Measurements from ENCODE around the gene TMEM107. TPM values are rescaled to one million over a fixed set of nuclear protein-coding genes. Genes with fewer than 3 reads are reported as not detected.

Gene TMEM107
- total RNA-seq, 2 experiments from 2014 or later: 33.4 to 35.9 TPM

GRCh38 chr17:8150194-8151119 lies 25.7 kb downstream of the TMEM107 start:
- H3K9me3 Mint-ChIP-seq: no peaks in the 10 kb centered on the region
- no peak for TF ChIP-seq CTCF (IDR thresholded peaks at IDR 0.05)
- H3K36me3 Mint-ChIP-seq (ENCODE audit: low read depth): peaks cover 47% of the 10 kb centered on the region
- POLR2A ChIA-PET: interaction anchor here (0.7 to 22.8 kb wide), 7 partner anchors 8 to 27 kb away, joined by 3 to 476 read pairs (median 7); partner anchors contain the start of gene HES7
- DNase-seq: no peak
- ATAC-seq: no peak
- CTCF ChIA-PET: interaction anchor here (0.8 to 1.8 kb wide), 7 partner anchors 9 to 35 kb away, joined by 3 to 10 read pairs (median 4); no protein-coding TSS in a partner anchor
- intact Hi-C loops (cut with micrococcal nuclease): loop anchor here (1.0 kb wide), 1 partner anchor 11 kb away; no protein-coding TSS in a partner anchor
- peaks cover 37% of the 10 kb centered on the region for H3K4me1 Mint-ChIP-seq (ENCODE audit: low read depth)
- no peak overlapping the region for H3K4me3 Mint-ChIP-seq
- H3K27ac Mint-ChIP-seq: peak overlapping the region; percentile 68
- H3K27me3 Mint-ChIP-seq: no peaks in the 10 kb centered on the region

- ATAC-seq (no peak), DNase-seq (no peak)
- H3K4me3 Mint-ChIP-seq: peak overlapping the region; percentile 33
- peaks cover 28% of the 10 kb centered on the region for H3K4me1 Mint-ChIP-seq (ENCODE audit: low read depth)
- no peak overlapping the region for H3K27ac Mint-ChIP-seq
- no peaks in the 10 kb centered on the region for H3K27me3 Mint-ChIP-seq
- POLR2A ChIA-PET: interaction anchor here (1.8 to 22.8 kb wide), 4 partner anchors 7 to 22 kb away, joined by 4 to 476 read pairs (median 228); partner anchors contain the start of genes PER1 and VAMP2
- no peaks in the 10 kb centered on the region for H3K9me3 Mint-ChIP-seq
- H3K36me3 Mint-ChIP-seq (ENCODE audit: low read depth): peaks cover 47% of the 10 kb centered on the region
- CTCF ChIA-PET: interaction anchor here (0.7 to 0.8 kb wide), 2 partner anchors 10 to 23 kb away, joined by 3 read pairs; no protein-coding TSS in a partner anchor
- no peak for TF ChIP-seq CTCF (IDR thresholded peaks at IDR 0.05)
- intact Hi-C loops (cut with micrococcal nuclease): no loop called here
Measured at GRCh38 chr17:8149419-8150193, 26.6 kb downstream of the TMEM107 start.

GRCh38 chr17:8148560-8148959 lies 27.6 kb downstream of the TMEM107 start:
- intact Hi-C loops (cut with micrococcal nuclease): no loop called here
- ATAC-seq: no peak
- TF ChIP-seq CTCF (IDR thresholded peaks at IDR 0.05): no peak
- no peak overlapping the region for H3K27ac Mint-ChIP-seq
- CTCF ChIA-PET: interaction anchor here (1.3 kb wide), 1 partner anchor 10 kb away, joined by 10 read pairs; no protein-coding TSS in a partner anchor
- H3K27me3 Mint-ChIP-seq: no peaks in the 10 kb centered on the region
- no peak for DNase-seq
- H3K4me3 Mint-ChIP-seq: no peak overlapping the region
- peaks cover 55% of the 10 kb centered on the region for H3K36me3 Mint-ChIP-seq (ENCODE audit: low read depth)
- H3K4me1 Mint-ChIP-seq (ENCODE audit: low read depth): peaks cover 21% of the 10 kb centered on the region
- POLR2A ChIA-PET: interaction anchor here (12.8 to 22.8 kb wide), 3 partner anchors 6 to 24 kb away, joined by 228 to 476 read pairs (median 228); partner anchors contain the start of genes PER1 and VAMP2
- no peaks in the 10 kb centered on the region for H3K9me3 Mint-ChIP-seq

GRCh38 chr17:8147805-8148404 lies 28.3 kb downstream of the TMEM107 start:
- POLR2A ChIA-PET: interaction anchor here (1.0 to 22.8 kb wide), 4 partner anchors 5 to 24 kb away, joined by 3 to 476 read pairs (median 228); partner anchors contain the start of genes PER1 and VAMP2
- intact Hi-C loops (cut with micrococcal nuclease): no loop called here
- DNase-seq (no peak), ATAC-seq (no peak)
- CTCF ChIA-PET: interaction anchor here (1.3 kb wide), 1 partner anchor 9 kb away, joined by 10 read pairs; no protein-coding TSS in a partner anchor
- Mint-ChIP-seq H3K27me3 (no peaks in the 10 kb centered on the region), H3K9me3 (no peaks in the 10 kb centered on the region), H3K4me3 (no peak overlapping the region), H3K36me3 (ENCODE audit: low read depth) (peaks cover 58% of the 10 kb centered on the region), H3K27ac (no peak overlapping the region), H3K4me1 (ENCODE audit: low read depth) (peaks cover 14% of the 10 kb centered on the region)
- no peak for TF ChIP-seq CTCF (IDR thresholded peaks at IDR 0.05)

All from activated CD8-positive, alpha-beta T cell treated with anti-CD3 and anti-CD28 coated beads for 36 hours (primary cell).